Activated CD8-positive, alpha-beta memory T cell treated with anti-CD3 and anti-CD28 coated beads for 1 hour (primary cell): ENCODE measurements around the gene OGG1.
A peak's percentile ranks its signal among the peaks of the same experiment; 100 is the strongest.

Source experiments
- DNase-seq, 2 donors: peaks; one replicate each; pipeline ENCODE4 v3.0.0-alpha.2; 2020; ENCODE audit warnings: low read depth in 1 of 2; ENCODE audit errors: extremely low read depth in 1 of 2

The OGG1 gene

DNA sequence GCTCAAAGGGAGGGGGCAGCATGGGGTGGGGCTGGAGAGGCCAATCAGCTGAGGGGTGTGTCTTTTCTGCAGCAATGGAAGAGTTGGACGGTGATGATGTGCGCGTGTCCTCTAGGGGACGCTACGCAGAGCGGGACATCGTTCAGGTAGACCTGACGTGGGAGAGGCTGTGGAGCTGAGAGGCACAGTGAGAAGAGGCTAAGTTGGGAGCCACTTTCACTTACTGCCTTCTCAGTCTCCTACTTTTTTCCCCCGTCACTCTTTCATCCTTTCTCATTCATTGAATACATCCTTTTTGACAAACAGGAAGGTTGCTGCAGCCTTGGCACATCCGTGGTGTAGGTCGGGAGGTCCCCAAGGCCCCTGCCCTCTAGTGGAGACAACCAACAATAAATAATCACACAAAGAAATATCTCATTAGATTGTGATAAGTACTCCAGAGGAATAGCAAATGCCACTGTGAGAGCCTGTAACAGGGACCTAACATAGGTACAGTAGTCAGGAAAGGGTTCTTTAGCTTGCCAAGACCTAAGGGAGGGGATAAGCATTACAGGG is 22.6 kb upstream of the OGG1 start:
- DNase-seq = peak in 1 of 2 donors; percentile 22

DNA sequence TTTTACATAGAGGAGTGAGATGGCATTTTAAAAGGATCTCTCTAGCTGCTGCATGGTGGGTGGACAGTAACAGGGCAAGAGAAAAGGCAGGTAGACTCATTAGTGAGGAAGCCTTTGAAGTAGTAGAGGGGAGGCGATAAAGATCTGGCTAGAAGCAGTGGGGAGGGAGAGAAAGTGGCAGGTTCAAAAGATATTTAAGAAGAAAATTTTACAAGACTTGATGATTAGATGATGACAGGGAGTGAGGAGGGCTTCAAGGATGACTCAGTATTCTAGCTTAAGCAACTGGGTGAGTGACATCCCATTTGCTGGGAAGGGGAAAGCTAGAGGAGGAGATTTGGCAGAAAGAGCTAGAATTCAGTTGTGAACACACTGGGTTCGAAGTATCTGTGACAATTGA is 22.0 kb upstream of the OGG1 start:
- no peak for DNase-seq

DNA sequence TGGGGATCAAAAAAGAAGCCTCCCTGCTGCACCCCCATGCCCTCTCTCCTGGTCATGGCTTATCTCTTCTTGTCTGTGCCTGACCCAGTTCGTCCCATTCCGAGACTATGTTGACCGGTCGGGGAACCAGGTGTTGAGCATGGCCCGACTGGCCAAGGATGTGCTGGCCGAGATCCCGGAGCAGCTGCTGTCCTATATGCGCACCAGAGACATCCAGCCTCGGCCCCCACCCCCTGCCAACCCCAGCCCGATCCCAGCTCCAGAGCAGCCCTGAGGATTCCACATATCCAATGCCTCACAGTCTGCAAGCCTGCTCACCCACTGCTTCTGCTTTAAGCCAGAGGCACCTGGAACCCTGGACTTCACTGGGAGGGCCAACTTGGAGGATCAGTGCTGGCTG is 20.3 kb upstream of the OGG1 start:
- DNase-seq = no peak

DNA sequence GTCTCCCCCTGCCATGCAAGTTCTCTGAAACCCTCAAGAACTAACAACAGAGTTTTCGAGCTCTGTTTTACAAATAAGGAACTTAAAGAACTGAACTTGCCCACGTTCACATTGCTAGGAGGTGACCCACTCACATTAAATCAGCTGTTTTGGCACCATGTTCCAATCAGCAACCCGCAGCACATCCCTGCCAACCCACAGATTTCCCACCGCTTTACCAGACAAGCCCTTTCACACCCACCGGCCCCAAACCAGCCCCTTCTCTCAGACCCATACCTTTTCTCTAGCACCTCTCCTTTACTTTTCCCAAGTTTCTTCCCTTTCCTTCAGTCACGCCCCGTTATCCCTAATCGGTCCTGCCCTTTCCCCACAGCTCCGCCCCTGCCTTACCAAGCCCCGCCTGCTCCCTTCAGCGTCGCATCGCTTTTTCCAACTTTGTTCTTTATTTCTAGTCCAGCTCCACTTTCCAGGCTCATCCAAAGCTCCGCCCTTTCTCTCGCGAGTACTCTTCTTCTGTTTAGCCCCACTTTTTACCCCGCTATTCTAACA is 19.0 kb upstream of the OGG1 start:
- no peak for DNase-seq

DNA sequence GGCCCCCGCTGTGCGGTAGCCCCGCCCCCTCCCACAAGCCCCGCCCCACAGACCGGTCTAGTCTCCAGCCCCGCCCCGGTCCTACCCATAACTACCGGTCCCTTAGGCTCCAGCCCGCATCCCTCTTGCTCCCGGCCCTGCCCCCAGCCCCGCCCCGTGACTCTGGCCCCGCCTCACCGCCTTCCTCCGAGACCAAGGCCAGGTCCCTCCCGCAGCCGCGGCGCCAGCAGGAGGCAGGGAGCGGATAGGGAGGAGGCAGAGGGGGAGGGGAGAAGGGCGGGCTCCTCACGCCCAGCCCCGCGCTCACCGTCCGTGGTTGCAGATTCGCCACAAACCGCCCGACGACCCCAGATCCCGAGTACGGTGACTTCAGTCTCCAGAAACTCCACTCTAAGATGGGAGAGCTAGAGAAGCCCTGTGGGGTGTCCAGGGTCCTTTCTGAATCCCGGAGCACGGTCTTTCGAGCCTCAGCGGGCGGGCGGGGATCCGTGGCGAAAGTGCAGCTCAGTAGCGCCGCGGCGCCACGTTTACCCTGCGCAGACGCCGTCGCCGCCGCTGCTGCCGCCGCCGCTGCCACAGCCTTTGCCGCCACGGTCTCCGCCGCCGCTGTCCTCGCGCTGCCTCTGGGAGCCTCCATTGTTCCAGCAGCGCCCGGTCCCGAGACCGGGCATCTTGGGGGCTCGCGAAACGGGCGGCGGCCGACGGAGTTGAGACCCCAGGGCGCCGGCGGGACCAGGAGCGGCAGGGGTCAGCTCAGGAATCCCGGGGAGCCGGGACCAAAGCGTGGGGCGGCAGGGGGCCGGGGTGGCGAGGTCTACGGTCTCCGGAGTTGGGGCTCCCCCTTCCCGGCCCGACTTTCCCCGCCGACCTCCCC is 18.3 kb upstream of the OGG1 start, which contains the start of gene BRPF1:
BRPF1 (plus strand) TSS at position 530 of the 874 bp plus-strand sequence. CDS start 2,406 bp downstream, outside the sequence.
- peak; percentile 97 to 99 for DNase-seq

DNA sequence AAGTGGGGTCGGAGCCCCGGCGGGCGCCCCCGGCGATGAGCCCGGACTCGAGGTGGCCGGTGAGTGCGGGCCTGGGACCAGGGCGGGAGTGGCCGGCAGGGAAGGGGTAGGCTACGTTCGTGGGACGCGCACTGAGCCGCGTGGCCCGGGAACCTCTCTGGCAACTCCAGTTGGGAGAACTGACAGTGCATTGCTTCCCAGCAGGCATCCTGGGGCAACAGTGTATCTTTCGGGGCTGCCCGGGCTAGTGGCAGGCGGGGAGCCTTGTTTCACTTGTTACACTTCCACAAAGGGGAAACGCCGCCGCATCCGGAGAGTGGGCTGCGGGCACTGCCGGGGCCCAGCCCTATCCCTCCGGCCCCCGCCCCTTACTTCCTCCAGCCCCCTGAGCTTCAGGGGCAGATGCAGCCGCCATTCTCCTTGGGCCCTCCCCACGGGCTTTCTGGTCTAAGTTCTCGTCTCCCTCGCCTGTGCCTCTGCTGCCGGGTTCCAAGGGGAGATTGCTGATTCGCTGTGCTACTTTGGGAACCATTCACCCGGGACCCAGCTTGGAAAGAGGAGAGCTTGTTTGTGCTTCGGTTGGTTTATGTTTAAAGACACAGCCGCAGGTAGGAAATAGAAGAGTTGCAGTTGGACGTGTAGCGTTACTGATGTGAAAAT is 17.5 kb upstream of the OGG1 start:
- DNase-seq = peak in 1 of 2 donors; percentile 24

DNA sequence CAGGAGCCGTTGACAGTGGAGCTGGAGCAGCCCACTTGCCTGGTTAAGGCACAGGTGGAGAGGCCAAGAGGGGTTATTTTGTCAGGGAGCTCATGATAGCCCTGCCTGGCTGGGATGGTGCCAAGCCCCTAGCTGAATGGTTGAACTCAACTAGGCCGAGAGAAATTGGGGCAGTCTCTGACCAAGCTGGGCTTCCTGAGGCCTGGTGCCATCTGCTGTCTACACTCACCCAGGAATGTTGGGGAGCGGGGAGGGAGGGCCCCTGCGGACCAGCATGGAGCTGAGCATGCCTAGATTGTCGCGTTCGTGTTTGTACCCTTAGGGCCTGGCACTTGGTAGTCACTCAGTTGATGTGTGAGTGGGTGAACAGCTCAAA is 17.0 kb upstream of the OGG1 start:
- DNase-seq = no peak

DNA sequence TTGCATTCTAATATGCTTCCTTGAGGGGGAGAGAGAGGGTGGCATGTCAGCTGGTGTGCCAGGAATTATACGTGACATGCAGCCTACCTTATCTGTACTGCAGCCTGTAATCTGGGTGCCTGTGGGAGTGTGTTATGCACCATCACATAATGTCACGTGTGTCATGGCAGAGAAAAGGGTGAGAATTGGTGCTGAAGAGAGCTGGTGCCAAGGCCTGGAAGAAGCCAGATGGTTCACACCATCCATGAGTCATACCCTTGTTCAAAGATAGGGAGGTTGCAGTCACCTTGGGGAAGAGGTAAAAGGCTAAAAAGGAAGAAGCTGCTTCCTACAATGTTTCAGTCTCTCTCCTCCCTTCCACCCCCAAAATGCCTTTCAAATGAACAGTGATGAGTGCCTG is 12.9 kb upstream of the OGG1 start:
- no peak for DNase-seq

DNA sequence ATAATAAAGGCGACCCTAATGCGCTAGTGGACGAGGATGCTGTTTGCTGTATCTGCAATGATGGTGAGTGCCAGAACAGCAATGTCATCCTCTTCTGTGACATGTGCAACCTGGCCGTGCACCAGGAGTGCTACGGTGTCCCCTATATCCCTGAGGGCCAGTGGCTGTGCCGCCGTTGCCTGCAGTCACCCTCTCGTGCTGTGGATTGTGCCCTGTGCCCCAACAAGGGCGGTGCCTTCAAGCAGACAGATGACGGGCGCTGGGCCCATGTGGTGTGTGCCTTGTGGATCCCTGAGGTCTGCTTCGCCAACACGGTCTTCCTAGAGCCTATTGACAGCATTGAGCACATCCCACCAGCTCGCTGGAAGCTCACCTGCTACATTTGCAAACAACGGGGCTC is 10.6 kb upstream of the OGG1 start:
- DNase-seq = no peak

DNA sequence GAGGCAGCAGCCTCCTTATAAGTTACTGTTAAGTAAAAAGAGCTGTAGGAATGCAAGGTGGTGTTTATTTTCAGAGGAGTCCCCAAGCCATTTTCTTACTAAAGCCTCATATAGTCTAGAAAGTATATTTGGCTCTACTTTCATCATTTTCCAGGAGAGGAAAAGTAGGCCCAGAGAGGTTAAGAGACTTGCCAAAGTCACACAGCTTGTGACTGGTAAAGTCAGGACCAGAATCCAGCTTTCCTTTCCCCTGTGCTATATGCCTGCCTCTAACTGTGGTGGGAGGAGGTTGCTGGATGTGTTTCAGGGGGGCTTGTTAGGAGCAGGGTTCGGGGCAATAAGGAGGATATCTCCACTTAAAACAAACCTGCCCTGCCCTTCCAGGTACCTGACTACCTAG is 7.2 kb upstream of the OGG1 start:
- no peak for DNase-seq

DNA sequence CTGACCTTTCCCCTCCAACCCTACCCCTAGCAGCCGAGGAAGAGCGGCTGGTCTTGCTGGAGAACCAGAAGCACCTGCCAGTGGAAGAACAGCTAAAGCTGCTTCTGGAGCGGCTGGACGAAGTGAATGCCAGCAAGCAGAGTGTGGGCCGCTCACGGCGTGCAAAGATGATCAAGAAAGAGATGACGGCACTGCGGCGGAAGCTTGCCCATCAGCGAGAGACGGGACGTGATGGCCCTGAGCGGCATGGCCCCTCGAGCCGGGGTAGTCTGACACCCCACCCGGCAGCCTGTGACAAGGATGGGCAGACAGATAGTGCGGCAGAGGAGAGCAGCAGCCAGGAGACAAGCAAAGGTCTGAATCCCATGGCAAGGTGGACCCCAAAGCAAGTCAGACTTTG is 6.2 kb upstream of the OGG1 start:
- DNase-seq = no peak

DNA sequence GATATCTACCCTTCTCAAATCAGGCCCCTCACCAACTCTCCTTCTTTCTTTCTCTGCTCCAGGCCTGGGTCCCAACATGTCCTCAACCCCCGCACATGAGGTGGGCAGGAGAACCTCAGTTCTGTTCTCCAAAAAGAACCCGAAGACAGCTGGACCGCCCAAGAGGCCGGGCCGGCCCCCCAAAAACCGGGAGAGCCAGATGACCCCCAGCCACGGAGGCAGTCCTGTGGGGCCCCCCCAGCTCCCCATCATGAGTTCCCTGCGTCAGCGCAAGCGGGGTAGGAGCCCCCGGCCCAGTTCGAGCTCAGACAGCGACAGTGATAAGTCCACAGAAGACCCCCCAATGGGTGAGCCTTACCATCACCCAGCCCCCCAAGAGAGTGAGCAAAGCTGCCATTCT is 5.6 kb upstream of the OGG1 start:
- no peak for DNase-seq

DNA sequence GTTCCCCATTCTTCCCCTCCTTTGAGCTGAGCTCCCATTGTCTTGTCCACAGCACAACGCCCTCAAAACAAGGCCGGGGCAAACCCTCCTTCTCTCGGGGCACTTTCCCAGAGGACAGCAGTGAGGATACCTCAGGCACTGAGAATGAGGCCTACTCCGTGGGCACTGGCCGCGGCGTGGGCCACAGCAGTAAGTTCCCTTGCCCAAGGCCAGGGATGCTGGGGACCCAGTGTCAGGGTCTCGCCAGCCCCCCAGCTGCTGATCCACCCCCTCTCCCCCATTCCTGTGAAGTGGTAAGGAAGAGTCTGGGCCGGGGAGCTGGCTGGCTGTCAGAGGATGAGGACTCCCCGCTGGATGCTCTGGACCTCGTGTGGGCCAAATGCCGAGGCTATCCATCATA is 4.2 kb upstream of the OGG1 start:
- no peak for DNase-seq

DNA sequence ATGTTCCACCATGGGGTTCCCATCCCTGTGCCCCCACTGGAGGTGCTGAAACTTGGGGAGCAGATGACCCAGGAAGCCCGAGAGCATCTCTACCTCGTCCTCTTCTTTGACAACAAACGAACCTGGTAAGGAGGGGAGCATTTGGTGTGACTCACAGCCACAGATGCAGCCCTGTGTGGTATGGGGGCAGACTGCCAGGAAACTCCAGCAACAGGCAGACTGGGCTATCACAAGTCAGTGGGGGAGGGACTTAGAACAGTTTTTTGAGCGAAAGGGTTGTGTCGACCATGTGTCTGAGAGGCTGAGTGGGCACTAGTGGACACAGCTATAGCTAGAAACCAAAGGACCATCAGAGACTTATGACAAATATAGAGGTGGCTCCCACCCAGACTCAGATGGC is 3.4 kb upstream of the OGG1 start:
- no peak for DNase-seq

DNA sequence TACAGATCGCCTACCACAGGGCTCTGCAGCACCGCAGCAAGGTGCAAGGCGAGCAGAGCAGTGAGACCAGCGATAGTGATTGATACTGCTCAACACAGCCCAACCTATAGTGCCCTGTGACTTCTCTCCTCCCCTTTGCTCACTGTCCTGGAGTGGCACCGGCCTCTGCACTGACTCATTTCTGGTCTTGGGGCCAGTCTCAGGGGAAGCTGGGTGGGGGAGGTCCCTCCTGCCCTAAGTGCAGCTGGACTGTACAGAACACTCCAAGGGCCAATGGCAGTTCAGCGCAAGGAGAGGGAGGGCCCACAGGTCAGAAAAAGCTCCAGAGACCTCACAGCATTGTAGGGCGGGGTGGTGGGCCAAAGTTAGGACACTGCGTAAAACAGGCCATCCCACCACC is 2.5 kb upstream of the OGG1 start:
- no peak for DNase-seq

DNA sequence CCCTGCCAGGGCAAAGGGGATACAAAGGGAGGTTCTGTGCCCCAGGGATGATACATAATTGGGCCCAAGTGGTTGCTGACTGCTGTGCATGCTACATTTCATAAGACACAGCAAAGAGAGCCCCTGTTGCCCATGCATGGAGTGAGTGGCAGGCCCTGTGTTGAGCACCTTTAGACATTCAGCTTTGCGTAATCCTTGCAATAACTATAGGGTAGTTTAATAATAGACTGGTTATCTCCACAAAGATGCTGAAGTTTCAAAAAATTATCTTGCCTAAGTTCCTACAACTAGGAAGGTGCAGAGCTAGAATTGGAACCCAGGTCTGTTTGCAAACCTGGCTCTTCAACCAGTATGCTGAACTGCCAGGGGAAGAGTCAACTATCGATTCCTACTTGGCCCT is 1.7 kb upstream of the OGG1 start:
- no peak for DNase-seq

DNA sequence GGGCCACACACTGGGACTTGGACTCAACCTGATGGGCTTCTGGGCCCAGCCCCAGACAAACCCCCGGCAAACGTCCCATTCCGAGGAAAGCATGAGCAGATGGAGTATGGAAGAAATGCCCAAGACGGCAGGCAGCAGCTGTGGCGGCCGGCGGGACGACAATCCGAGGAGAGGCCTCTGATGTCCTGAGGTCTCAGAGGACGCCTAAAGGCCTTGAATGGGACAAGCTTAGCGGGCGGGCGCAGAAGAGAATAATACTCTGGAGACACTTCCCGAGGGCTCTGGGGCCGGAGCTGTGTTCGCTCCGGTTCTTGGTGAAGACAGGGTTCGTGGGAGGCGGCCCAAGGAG is 482 bp upstream of the OGG1 start:
- no peak for DNase-seq

DNA sequence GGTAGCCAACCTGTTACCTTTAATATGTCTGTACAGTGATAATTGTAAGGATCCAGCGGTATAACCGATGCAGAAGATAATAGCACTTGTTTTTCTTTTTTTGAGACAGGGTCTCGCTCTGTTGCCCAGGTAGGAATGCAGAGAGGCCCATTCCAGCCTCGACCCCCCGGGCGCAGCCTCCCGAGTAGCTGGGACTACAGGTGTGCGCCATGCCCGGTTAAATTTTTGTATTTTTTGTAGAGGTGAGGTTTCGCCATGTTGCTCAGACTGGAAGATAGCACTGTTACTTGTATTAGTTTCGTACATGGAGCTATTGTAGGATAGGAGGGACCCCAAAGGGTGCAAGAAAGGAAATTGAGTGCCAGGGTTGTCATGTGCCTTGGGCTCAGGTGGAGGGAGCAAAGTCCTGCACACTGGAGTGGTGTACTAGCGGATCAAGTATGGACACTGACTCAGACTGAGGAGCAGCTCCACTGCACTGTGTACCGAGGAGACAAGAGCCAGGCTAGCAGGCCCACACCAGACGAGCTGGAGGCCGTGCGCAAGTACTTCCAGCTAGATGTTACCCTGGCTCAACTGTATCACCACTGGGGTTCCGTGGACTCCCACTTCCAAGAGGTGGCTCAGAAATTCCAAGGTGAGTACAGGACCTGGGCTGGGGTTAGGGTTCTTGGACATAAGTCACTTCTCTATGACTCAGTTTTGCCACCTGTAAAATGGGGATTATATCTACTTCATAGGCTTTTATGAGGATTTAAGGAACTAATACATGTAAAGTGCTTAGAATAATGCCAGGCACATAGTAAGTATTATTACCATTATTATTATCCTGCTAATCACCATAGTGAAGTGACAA is 1.0 kb downstream of the OGG1 start:
- no peak for DNase-seq

DNA sequence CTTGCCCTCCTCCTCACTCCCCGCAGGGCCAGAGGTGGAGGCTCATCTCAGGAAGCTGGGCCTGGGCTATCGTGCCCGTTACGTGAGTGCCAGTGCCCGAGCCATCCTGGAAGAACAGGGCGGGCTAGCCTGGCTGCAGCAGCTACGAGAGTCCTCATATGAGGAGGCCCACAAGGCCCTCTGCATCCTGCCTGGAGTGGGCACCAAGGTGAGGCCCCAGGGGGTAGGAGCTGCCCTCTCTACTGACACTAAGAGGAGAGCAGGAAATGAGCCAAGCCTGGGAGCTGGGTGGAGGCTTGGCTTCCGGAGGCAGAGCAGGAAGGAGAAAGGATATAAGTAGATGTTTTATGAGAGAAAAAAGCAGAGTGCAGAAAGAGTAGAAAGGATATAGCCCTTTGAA is 4.9 kb downstream of the OGG1 start:
- DNase-seq = no peak

DNA sequence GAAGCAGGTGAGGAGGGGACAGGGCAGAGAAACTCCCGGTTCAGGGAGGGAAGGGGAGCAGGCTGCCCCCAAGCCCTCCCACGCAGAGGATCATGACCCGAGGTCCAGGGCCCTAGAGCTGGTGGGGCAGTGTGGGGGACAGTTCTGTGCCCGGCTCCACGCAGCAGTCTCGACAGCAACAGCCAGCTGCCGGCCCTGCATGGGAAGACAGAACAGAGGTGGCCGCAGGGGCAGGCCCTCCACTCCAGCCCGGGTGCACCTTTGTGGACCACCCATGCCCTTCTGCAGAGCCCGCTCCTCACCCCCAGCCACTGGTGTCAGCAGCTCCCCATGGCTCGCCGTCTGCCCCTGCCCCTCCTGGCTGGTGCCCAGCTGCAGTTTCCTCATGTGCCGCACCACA is 7.7 kb downstream of the OGG1 start:
- no peak for DNase-seq
